HG03060 (cell line): ENCODE measurements around the gene PHLPP1.

Source experiments
- ATAC-seq: cut with Tn5 transposase; IDR thresholded peaks from one replicate; pipeline ENCODE4 v1.9.1; 2021; ENCODE audit warnings: low read depth, moderate number of reproducible peaks; ENCODE audit not compliant: unreplicated experiment

Gene PHLPP1

DNA sequence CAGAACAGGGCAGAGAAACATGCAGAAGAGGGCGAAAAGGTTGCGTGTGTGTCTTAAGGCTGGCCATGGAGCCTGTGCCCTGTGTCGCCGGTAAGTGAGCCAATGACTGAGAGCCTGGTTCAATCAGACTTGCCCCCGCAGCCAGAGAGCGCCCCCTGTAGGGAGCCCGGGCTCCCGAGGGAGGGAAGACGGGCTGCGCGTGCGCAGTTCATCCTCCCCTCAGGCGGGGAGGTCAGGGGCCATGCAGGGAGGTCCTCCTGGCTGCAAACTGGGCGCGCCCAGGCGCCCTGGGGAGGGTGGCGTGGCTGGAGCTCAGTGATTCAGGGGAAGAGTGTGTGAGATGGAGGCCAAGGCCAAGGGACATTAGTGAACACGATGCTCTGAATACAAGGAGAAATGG lies 276.6 kb downstream of the PHLPP1 start:
- no peak for ATAC-seq

DNA sequence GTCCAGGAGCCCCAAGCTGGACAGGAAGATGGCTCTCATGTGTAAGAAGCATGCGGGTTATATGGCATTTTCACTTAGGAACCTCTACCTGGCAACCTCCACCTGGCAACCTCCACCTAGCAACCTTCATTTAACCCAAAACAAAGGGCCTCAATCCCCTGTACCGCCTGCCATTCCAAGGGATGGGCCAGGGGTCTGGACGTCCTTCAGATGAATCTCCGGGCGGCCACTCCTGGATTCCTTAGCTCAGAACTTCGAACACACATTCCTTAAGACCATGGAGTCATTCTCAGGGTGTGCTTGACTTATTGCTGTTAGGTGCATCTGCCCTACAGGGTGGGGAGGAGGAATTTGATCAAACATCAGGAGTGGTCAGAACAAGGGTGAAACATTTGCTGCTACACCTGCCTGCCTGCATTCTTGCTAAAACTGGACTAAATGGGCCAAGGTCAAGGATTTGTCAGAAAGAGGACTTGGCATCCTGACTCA lies 277.6 kb downstream of the PHLPP1 start:
- ATAC-seq = no peak

DNA sequence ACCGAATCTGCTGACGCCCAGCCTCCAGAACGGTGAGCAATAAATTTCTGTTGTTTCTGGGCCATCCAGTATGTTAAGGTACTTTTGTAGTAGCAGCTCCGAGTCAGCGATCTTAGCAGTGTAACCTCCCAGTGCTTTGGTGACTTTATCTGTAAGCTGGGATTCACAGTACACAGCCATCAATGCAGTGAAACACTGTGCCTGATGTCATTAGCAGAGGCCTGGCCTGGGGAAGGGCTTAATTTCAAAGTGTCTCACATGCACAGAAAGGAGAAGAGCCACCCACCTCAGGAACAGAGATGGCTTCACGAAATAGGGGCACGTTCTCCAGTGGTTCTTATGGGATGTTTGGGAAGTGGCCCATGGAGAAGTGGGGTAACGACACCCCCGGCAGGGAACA lies 281.2 kb downstream of the PHLPP1 start:
- ATAC-seq = no peak

DNA sequence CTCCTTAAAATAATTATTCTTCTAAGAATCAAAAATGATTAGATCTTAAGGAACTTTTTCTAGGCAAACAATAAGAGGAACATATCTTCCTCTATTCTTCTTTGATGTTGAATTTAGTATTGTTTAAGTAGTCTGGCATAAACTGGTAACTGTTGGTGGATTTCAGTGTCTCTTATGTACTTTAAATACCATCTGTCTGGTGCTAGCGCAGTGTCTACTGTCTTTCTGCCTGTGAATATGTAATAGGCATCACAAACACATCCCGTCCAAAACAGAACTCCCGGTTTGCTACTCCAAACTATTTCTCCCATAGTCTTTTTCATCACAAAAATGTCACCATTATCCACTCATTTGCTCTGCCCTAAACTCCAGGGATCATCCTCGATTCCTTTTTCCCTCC lies 281.7 kb downstream of the PHLPP1 start:
- ATAC-seq = no peak

DNA sequence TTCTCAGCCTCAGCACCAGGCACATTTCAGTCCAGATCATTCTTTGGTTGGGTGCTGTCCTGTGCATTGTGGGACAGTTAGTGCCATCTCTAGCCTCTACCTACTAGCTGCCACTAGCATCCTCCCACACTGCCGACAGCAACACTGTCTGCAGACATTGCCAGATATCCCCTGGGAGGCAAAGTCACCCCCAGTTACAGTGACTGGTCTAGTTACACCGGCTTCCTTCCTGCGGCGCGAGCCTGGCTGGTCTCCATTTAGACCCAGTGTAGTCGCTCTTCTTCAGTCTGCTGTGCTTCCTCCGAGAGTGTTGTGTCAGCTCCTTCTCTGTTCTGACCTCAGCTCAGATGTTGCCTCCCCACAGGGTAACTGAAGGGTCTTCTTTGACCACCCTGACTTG lies 283.1 kb downstream of the PHLPP1 start:
- no peak for ATAC-seq

DNA sequence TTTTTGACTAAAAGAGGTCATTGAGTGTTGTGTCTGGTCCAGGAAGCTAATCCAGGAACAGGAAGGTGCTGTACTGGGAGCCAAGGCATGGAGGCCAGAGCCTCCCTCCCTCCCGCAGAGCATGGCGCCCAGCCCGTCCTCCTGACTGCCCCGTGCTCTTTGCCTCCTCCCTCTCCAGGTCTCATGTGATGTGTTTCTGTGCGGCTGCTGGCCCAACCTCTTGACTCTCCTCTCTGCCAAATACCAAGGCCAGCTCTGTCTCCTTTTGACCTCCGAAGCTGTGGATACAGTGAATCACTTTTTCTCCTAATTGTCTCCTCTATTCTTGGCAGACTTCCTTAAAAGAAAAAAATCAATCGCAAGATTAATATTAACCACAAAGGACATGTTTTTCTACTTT lies 284.1 kb downstream of the PHLPP1 start:
- ATAC-seq = no peak

DNA sequence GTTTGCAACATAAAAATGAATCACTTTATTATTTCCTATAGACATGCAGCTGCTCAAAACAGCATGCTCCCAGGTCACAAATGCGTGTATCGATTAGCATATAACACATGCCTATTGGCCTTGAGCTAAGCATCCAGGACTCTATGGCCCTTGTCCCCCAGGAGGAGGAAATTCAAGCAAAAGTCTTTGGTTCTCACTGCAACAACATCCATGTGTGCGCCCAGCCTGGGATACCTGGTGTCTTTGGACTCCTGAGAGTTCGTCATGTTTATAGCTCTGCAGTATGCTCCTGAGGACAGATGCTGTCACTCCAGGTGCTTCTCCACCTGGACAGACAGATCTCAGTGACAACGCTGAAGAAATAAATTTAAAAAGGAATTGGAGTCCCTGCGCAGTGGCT lies 284.6 kb downstream of the PHLPP1 start:
- no peak for ATAC-seq

DNA sequence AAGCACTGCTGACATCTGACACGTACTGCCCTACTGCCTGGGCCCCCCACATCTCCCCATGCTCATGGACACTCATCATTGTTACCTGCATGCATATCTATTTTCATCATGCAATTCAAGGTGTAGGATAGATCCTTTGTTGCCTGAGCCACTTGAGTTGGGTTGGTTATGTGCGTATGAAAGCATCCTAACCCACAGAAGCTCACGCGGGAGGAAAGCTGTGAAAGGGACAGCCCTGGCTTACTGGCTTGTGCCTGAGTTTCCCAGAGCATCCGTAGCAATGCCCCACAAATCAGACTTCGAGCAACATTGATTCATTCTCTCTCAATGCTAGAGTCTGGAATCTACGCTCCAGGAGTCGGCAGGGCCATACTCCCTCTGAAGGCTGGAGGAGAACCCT lies 285.5 kb downstream of the PHLPP1 start:
- no peak for ATAC-seq

DNA sequence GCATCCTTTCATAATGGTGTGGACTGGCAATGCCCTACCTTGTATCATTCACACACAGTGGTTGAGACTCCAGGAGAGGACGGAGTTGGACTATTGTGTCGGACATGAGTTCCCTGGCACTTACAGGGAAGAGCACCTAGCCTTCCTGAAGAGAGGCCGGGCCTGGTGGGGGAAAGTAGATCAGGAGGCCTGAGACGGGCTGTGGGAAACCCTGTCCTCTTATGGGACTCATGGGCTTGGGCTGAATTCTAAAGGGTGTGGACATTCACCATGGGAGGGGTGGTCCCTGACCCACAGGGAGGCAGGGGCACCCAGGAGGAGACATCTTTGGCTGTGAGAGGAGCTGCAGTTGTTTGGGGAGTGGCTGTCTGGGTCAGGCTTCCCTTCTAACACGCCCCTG lies 286.5 kb downstream of the PHLPP1 start:
- ATAC-seq = no peak

DNA sequence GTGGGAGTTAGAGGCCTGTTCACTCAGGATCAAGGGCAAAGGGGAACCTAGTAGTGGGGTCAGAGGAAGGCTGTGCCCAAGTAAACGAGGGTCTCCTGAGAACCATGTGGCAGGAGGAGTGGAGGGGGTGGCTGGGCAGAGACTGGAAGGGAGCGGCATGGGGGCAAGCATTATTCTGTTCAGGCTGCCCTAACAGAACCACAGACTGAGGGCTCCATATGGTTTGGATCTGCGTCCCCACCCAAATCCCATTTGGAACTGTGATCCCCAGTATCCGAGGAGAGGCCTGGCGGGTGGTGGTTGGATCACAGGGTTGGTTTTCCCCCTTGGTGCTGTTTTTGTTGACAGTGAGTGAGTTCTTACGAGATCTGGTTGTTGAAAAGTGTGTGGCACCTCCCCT lies 287.0 kb downstream of the PHLPP1 start:
- ATAC-seq = no peak

DNA sequence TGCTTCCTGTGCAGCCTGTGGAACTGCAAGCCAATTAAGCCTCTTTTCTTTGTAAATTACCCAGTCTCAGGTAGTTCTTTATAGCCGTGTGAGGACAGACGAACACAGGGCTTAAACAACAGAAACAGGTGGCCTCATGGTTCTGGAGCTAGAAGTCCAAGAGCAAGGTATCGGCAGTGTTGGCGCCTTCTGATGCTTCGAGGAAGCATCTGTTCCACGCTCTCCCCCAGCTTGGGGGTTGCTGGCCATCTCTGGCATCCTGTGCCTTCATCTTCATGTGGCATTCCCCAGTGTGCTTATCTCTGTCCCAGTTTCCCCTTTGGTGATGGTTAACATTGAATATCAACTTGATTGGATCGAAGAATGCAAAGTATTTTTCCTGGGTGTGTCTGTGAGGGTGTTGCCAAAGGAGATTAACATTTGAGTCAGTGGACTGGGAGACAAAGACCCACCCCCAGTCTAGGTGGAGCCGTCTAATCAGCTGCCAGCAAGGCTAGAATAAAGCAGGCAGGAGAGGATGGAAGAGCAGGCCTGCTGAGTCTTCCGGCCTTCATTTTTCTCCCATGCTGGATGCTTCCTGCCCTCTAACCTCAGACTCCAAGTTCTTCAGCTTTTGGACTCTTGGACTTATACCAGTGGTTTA lies 287.6 kb downstream of the PHLPP1 start:
- ATAC-seq = no peak

DNA sequence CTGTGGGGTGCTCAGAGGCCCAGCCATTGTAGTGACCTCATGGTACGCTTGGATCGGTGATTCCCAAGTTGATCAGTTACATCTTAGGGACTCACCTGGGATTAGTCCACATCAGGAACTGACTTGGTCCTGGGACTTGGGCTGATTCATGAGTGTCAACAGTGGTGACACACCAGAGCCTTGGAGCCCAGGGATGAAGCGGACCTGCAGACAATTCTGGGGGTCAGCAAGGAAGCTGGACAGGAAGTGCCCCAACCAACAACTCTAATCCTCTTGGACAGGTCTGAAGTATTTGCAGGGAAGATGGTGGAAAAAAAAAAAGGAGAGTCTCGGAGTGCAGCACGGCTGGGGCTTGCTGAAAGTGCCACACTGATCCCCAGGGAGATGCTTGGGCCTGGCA lies 288.6 kb downstream of the PHLPP1 start:
- no peak for ATAC-seq

DNA sequence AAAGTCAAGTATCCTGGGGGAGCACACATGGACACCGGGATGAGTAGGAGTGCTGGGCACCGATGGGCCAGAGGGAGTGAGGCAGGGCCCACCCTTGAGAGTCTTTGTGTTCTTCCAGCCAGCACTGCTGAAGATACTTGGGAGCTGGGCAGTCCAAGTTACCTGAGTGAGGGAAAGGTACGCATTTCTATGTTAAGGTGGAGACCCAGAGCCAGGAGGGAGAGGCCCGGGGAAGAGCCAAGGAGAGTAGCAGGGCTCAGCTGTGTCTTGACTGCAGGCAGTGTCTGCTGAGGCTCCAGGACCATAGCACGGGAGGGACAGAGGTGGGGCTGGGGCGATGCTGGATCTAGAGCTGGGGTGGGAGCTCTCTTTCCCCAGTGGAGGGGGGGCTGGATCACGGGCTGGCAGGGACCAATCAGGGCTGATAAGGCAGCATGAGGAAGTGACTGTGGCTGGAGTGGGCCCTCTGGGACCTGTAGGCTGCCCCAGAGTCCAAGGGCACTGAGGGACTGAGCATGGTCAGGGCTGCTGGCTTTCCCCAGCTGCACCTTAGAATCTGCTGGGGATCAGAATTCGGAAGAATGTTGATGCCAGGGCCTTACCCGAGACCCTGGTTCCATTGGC lies 289.2 kb downstream of the PHLPP1 start:
- ATAC-seq = no peak

DNA sequence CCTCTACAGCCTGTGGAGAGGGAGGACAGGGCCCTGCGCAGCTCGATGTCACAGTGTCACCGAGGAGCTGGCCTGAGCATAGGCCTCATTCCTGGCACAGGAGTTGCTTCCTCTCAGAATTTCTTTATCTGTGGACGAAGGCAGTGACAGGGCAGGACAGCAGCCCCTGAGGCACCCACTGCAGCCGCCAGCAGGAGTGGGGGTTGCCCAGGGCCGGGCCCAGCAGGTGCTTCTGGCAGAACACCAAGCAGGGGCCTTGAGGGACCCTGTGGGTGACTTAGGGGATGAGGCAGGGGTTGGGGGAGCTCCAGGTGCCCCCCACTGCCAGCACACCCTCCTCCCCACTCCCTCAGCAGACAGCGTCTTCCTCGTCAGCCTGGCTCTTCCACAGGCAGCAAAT lies 290.0 kb downstream of the PHLPP1 start:
- ATAC-seq = no peak

DNA sequence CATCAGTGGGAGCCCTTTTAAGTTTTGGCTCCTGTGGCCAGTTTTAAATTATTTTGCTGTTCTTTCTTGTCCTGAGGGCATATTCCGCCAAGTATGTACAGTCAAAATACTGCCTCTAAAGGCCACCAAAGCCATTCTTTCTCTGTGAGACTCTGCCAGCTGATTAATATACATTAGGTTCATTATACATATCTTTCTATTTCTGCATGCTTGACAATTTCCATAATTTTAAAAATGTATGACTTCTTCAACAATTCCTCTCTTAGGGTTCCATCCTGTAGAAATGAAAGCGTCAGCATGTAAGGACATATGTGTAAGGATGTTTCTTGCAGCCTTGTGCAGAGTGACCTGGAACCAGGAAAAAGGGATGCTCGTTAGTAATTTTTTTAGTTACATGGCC lies 291.9 kb downstream of the PHLPP1 start:
- ATAC-seq = no peak

DNA sequence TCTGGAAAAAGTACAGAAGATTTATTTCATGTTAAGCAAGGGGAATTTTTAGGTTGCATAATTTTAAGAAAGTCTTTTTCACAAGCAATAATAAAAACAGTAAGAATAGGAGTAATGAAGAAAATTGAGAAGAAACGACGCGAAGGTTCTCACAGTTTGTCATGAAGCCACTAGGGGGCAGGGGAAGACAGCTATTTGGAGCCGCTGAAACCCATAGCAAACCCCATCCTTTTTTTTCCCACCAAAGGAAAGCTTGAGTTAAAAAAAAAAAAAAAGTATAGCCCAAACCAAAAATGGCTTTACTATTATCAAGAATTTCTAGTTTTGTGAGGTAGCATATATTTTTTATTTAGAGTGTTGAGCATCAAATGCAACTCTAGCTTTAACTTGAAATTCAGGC lies 300.9 kb downstream of the PHLPP1 start:
- no peak for ATAC-seq

DNA sequence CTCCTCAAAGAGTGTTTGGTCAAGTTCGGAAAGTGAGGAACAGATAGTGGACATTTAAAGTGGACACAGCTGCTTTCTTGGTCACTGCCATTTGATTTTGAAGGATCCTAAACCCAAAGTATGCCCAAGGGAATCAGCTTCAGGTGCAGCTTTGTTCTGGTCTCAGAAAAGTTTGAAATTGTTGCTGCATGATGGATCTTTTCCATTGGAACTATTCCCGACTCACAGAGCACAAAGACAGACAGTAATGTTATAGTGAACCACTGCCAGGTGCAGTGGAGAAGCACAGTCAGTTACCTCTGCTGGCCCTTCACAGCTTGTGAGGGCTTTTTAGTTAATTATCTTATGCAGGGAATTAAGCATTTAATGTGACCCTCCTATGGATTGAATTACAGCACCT lies 301.7 kb downstream of the PHLPP1 start:
- no peak for ATAC-seq

DNA sequence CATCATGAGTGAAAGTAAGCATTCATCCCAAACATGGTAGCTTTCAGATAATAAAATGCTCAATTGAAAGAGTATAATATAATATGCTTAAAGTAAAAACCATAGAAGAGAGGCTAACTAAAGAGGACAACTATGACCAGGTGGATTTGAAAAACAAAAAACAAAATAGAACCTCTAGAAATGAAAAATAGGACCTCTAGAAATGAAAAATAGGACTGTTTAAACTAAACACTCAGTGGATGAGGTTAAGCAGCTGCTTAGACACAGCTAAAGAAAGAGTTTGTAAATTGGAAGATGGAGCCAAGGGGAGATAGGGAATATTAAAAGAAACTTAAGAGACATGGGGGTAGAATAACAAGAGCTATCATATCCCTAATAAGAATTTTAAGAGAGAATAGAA lies 302.6 kb downstream of the PHLPP1 start:
- no peak for ATAC-seq

DNA sequence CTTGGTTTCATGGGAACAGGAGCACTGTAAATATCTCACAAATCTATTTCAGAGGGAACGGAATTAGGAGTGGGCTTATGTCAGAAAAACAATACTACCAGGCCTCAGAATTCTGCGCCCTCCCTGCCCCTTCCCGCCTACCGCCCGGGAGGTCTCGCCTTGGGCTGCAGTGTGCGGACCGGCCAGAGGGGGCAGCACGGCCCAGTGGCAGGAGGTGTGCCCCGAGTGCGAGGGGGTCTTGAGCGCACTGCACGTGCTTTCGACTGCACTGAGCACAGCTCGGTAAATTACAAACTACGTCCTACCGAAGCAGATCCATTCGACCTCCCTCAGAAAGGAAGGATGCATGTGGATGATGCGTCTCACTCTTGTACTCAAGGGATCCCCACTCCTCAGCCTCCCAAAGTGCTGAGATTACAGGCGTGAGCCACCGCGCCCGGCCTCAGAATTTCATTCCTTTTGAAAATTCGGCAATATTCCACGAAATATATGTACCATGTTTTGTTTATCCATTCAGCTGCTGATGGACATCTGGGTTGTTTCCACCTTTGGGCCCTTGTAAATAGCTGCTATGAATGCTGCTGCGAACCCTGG lies 307.2 kb downstream of the PHLPP1 start:
- ATAC-seq = no peak

DNA sequence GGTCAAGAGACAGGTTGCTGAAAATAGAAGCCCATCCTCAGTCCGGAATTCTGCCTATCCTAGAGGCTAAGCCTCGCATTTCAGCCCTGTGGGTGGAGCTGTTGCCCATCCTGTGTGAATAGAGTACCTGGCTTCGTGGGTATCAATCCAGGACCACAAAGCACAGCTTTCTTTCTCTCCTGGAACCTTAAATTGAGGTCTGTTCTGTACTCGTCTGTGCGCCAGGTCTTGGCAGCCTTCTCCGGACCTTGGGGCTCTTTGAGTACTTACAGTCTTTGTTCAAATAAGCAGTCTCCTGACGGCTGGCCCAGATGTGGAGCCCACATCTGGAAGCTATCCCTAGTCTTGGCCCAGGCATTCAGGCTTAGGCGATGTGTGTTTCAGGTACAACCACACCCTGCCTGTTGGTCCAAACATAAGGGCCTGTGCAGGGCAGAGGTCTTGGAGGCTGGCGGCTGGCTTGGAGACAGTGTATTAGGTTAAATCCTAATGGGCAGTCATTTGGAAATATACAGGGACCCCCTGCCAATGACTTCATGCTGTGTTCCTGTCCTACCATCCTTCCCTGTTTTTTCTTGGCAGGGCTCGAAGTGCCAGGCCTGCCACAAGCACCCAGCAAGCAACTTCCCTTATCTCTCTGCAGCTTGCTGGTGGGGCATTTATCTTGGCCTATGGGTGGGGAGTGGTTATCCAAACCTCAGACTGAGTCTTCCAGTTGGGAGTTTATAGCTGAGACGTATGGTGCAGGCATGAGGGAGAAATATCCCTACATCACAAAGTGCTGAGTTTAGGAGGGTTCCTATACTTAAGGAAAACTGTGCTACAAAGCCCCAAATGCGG lies 310.1 kb downstream of the PHLPP1 start:
- ATAC-seq = no peak

DNA sequence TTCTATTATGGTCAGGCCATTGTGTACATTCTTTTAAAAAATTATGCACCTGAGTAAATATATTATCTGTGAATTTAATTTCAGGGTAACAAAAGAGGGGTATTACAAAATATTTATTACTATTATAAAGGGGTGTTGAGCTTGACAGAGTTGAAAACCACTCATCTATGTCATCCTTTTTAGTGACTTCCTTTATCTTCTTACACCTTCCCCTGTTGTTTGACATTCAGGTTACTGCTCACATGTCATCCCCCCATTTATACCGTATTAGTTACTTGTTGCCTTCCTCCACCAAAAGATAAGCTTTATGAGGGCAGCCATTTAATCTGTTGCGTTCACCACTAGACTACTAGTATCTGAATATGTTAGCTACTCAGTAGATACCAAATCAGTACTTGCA lies 313.0 kb downstream of the PHLPP1 start:
- no peak for ATAC-seq
